Activated CD8-positive, alpha-beta memory T cell treated with anti-CD3 and anti-CD28 coated beads for 4 hours (primary cell): ENCODE data around the gene ARHGEF11.

ENCODE experiments used
- DNase-seq, 2 donors: peaks; one replicate each; pipeline ENCODE4 v3.0.0-alpha.2; 2020; ENCODE audit warnings: low read depth in 2 of 2

Gene ARHGEF11

DNA sequence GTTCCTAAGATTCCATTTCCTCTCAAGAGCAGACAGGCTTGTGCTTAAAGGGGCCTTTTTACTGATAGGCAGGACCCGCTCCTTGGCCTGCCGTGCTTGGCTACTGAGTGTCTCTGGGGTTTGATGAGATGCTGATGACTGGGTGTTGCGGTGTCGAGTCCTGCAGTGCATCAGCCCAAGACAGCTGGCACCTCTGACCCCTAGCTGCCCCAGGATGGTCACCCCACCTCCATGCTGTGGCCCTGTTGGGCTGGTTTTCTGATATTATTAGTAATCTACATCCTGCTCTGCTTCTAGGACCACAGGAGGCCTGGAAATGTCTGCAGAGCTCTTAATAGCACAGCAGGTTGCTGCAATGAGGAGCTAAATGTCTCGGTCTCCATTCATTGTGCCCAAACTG, 96.4 kb downstream of the ARHGEF11 start:
- DNase-seq = no peak

DNA sequence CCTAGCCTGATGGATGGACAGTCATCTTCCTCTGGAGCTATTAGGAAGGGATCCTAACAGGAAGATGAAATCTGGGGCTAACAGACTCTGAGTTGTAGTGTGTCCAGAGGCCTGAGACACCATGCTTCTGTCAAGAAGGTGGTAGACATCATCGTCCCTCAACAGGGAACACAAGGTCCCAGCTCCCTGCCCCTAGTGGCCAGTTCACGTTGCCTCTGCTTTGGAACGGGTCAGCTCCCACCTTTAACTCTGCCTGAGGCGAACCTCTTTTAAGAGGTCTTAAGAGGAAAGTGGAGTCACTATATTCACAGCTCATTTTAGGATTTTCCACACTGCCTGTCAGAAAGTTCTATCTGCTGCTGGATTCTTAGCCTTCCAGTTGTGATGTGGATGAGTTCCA, 96.8 kb downstream of the ARHGEF11 start:
- no peak for DNase-seq

DNA sequence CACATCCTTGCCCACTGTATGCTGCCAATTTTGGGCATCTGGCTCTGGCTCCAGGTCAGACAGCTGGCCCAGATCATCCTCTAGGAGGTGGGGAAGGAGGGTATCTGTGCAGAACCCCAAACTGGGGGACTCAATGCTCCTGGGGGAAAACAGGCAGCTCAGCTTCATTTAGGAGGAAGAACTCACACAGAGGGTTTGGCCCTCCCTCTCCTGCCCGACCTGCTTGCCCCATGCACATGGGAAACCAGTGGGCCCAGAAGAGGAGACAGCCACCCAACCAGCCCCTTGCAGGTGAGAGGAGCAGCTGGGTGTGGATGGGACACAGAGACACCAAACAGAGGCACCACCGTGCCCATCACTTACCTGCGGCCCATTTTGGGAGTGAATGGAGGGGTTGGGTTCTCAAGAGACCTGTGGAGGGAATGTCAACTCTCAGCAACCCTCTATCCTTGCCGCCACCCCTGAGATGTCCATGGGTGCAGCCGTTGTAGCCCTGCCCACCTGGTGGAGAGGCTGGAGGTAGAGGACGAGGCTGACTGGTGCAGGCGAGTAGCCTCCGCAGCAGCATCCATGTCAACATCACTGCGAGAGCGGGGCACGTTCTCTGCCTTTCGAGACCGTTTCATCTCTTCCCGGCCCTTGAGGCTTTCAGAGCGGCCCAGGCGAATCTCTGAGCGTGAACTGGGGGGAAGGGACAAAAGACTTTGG, 97.6 kb downstream of the ARHGEF11 start:
- DNase-seq = no peak

DNA sequence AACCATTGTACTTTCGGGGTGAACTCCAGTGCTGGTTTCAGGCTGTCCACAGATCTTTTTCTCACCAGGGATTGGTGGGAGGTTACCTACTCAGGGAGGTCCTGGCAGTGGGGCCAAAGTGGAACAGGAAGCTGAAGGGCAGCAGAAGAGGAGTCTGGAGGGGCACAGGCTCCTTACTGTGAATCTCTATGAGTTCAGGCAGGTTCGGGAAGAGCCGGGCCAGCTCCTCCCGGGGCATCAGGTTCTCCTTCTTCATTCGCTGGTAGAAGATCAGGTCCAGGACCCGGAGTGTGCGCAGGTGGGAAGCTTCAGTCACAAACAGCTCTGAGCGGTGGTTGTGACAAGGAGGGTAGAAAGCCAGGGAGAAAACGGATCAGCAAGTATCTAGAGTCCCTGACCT, 98.4 kb downstream of the ARHGEF11 start:
- no peak for DNase-seq

DNA sequence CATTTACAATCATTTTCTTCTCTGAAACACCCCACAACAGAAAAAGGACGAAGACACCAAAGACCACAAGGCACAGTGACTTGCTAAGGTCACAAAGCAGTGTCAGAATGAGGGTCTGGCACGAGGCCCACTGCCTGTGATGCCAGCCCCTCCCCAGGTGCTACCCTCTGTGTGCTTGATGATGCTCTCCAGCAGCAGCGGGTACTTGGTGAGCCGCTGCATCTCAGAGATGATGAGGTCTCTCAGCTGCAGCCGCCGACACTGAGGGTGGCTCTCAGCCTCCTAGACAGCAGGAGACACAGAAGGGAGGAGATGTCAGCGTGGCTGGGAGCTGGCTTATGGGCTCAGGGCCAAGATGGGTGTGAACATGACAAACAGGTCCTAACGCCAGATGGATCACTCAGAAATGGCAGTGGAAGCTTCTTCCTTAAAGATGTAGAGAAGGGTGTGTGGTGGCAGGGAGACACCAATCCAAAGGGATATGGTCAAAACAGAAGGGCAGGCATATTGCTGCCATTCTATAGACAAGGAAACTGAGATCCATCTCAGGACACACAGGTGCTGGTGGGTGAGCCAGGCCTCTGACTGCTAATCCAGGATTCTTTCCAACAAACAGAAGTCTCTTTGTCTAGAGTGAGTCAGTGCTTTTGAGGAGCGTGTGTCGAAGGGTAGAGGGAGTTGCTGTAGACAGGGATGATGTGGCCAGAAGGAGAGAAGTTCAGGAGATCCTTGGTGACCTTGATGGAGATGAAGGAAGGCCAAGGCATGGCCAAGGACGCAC, 99.5 kb downstream of the ARHGEF11 start:
- no peak for DNase-seq

DNA sequence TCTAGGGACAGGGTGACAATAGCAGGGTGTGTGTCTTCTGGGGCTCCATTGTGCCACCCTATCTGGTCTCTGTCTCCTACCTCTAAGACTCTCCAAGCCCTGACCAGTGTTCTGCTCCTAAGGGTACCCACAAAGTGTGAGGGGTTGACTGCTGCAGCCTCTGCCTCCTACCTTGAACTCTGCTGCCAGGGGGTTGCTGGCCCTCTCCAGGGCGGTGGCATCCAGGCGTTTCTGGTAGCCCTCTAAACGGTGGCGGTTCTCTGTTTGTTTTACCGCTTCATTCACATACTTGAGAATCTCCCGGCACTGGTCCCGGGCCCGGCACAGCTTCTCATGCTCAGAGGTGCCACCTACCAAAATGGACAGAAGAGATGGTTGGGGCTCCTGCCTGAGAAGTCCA, 100.7 kb downstream of the ARHGEF11 start:
- no peak for DNase-seq

DNA sequence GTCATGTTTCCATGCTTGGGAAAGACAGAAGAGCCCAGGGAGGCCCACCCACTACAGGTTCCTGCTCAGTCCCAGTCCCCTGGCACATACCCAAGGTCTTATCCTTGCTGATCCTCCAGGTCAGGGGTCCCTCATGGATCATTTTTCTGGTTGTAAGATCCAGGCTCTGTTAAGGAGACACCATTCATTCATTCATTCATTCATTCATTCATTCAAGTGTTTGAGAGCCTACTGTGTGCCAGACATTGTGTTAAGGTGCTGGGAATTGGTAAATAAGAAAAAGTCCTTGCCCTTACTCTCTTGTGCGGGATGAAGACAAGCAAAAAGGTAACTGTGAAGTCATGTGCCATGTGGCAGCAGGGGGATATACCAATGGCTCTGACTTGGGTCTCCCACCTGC, 101.3 kb downstream of the ARHGEF11 start:
- DNase-seq = no peak

DNA sequence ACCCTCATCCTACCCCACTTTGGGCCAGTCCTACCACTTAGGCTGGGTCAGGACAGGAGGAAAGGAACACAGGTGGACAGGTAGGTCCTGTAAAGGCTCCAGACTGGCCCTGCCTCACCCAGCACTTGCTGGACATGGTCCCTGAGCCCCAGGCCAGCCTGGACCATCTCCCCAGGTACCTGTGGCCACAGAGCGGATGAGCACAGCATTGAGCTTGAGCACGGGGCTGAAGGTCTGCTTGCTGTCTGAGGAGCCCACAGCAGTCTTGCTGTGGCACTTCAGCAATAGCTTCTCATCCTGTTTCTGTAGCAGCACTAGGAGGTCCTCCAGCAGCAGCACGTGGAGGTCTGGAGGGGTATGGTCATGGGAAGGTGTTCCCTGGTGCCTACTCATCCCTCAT, 101.8 kb downstream of the ARHGEF11 start:
- no peak for DNase-seq

DNA sequence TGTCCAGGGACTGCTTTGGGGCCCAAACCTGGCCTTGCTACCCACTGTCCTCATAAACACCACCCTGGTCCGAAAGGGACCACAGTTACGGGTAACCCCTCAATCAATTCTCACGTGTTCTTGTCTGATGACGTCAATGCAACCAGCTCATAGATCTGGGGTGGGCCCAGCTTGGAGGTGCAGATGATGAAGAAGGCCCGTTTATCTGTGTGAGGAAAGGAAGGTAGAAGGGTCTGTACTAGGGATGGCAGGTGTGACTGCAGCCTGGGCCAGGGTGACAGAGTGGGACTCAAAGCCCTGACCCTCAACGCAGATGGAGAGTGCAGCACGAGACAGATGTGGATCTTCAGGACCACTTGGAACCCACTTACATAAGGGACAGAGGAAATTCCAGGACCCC, 103.0 kb downstream of the ARHGEF11 start:
- no peak for DNase-seq

DNA sequence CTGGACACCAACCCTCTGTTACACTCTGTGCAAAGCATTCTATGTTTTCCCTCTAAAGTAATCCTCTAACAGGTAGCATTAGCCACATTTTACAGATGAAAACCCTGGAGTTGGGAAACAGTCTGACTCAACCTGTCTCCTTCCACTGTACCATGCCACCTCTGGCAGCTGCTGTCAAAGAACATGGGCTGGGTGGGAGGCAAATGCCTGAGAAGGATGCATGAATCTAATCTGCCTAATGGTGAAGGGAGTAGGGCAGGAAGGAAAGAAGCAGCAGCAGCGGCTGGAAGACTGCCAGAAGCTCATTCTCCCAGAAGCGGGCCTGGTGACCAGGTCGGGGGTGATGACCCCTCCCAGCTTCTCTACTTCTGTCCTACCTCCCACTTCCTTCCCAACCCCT, 103.4 kb downstream of the ARHGEF11 start:
- no peak for DNase-seq

DNA sequence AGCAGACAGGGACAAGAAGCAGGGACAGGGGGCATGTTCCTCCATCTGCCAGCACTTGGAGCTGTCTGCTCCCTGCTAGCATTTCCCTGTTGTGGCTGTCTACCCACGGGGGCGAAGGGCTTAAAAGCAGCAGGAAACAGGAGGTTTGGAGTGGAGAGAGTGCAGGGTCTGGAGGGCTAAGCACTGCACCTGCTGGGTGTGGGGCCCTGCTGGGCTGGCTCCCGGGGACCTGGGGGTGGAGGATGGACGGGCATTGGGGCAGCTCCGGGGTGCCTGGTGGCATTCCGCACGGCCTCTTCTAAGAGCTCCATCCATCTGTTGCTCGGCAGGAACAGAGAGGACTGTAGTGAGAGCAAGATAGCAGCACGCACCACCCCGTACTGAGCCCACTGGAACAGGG, 103.9 kb downstream of the ARHGEF11 start:
- no peak for DNase-seq

DNA sequence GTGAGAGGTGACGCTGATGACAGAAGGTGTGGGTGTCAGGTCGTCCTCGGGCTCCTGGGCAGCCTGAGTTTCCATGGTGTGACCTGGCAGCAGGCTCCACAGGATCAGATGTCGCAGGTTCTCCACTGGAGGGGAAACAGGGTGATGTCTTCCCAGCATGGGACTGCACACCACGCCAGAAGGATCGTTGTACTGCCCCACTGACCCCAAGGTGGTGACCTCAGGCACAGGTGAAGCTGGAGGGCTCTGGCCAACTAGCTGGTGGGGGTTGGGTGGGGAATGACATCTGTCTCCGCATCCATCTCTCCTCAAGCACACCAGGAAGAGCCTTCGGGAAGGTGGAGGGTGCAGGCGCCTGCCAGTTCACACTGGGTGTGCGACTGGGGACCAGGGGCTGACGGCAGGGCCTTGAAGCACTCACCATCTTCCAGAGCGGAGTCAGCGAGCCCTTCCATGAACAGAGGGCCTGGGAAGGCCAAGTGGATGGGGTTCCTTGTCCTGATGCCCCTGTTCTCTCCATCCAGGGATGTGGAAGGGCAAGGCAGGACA, 105.7 kb downstream of the ARHGEF11 start:
- no peak for DNase-seq

DNA sequence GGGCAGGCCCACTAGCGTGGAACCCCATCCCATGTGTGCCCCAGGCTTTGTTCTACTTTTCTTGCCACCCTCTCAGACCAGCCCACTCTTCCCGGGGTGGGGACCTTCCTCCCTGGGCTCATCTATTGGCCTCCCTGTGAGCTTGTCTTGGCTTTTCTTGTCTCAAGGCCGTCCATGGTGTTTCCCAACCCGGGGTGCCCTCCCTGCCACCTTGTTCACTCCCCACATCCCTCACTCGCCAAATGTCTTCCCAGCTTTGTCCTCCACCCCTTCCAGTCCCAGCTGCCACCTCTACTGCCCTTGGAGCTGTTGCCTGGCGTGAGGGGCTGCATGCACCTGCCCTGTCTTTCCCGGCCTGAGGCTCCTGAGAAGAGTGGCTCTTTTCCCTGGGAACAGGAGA, 106.7 kb downstream of the ARHGEF11 start:
- no peak for DNase-seq

DNA sequence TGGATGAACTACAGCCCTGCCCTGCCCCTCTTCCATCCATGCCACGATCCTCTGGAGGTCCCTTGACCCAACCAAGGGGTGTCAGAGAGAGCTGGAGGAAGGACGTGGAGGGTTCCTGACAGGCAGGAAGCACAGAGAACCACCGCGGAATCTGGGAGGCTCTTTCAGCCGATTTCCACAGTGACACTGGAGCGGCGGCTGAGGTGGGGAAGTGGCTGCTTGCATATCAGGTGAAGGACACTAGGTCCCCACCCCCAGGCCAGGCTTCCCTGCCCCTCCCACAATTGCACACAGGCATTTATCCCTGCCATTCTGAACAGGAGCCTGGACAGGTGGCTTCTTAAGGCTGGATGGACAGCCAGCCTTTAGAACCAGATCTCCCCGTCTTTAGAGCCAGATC, 107.7 kb downstream of the ARHGEF11 start:
- DNase-seq = no peak

DNA sequence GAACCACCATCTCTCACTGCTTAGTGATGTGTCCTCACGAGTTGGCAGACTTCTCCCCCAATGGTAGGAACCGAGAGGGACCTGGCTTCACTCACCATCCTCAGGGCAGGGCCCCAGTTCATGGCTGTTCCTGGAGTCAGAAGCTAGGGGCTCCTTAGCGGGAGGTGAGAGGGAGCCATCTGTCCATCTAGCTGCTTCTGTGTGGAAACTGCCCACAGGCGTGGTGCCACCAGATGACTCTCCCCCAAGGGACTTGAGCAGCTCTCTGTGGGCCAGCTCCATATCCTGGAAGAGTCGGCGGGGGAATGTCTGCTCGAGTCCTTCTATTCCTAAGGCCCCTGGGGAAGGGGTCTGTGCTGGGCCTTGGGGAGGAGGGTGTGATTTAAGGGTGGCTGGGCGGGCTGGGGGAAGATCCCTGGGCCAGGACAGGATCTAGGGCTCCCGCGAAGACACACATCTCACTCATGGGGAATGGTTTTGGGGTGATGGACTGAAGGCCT, 108.8 kb downstream of the ARHGEF11 start:
- DNase-seq = no peak

DNA sequence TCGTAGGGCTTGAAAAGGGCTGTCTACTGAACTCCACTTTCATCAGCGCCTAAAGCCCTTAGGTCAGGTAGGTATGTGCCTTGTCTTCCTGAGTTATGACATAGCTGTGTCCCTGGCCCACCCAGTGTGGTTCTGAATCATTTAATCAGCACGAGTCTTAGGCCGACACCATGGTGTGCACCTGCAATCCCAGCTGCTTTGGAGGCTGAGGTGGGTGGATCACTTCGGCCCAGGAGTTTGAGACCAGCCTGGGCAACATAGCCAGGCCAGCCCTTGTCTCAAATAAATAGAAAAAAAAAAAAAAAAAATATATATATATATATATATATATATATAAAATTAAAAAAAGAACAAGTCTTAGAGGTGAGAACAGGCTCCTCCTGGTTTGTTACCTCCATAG, 109.4 kb downstream of the ARHGEF11 start:
- DNase-seq = no peak

DNA sequence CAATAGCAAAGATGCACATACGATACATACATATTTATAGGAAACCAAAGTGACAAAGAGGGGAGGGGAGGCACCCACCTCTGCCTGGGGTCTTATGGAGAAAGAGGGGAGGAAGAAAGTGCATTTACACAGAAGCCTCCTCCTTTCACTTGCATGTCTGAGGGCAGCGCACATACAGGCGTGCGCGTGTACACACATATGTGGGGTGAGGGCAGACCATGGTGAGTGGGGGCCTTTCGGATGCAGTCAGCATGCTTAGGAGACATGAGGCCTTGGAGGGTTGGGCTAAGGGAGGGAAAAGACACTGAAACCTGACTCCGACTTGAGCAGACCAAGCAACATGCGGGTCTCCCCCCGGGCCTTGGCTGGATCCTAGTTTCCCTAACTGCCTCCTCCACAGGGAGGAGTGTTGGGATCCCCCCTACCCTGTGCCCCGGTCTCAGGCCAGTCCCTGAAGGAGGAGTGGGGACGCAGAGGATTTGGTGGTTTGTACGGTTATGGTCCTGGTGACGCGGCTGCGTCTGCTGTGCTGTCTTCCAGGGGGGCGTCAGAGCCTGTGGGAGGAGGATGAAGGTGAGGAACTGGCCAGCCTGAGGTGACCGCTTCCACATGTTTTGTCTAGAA, 109.9 kb downstream of the ARHGEF11 start:
- DNase-seq = no peak

DNA sequence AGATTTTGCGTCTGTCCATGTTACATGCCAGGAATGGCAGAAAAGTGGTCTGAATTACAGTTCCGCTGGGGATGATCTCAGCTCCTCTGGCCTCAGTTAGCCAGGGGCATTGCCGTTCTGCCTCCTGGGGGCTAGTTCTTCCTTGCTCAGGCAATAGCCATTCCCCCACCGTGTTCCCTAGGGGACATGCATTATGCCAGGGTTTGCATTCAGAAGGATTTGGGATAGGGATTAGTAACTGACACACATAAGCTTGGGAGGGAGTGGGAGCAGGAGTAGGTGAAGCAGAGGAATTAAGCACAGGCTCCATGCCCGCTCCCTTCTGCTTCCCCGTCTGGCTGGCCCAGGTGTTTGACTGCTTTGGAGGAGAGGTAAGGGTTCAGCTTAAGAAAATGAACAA, 112.4 kb downstream of the ARHGEF11 start:
- DNase-seq = no peak

DNA sequence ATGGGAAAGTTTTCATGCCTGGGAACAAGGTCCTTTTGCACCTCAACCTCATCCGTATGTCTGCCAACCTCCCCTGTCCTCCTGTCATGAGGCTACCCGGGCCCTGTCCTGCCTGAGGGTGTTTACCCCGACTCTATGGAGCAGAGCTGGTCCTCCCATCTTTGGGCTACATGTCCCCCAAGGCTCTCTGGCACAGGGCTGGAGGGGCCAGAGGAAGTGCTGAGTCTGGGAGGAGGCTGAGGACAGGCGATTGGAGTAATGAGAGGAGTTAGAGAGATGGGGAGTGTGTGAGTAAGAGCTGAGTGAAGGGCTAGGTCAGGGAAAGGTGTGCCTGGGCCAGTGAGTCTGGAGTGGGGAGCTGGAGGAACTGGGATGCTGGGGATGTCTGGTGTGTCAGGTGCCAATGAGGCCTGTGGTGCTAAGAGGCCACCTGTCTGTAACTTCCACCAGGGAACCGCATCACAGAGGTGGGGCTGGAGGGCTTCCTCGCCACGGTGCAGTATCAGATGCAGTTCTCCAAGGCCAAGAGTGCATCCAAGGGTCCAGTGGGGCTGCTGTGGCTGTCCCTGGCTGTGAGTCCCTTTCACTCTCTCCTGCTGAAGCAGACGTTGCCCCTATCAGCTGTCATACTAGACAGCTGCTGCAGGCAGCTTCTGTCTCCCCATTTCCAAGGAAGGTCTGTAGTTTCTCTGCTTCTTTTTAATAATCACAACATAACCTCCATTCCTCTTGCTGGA, 113.4 kb downstream of the ARHGEF11 start:
- no peak for DNase-seq

DNA sequence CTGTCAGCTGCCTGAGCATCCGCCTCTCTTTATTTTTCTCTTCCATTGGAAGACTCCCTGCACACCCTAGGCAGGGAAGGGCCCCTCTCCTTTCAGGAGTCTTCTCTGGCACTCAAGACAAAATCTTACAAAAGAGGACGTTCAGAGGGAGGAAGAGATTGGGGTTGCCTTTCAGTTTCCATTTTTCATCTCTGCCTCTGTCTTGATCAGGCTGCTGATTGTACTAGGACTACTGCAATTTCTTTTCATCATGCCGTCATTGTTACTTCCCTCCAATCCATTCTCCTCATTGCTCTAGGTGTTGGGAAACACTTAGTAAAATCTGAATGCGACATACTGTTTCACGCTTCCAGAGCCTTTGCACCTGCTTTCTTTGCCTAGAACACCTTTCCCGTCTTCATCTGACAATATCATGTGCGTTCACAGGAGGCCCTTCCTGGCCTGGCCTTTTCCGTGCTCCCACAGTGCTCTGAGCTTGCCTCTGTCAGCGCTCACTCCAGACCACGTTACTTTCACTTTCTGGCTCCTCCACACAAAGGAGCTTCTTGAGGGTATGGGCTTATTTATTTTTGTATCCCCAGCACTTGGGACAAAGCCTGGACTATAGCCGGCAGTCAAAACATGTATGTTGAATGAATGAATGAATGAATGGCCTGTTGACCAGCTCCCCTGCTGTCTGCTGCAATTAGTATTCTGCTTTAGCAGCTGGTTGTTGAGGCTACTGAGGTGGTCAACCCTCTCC, 114.2 kb downstream of the ARHGEF11 start:
- DNase-seq = no peak

DNA sequence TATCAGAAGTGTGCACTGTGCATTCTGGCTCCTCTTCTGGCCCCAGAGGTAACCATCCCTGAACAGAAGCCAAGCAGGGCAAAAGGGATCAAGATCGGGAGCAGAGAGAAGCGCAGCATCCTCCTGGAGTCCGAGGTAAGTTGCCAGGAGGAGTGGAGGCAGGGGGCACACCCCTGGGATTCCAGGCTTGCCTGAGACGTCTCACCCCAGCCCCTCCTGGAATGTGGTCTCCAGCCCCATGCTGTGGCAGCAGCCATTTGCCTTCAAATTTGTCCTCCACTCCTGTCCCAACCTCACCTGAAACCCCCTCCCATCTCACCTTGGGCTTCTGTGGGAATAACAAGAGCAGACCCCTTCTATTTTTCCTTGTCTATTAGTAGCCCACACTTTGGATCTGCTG, 115.1 kb downstream of the ARHGEF11 start:
- DNase-seq = no peak
